Measurements from ENCODE around the gene LITAF.

DNA sequence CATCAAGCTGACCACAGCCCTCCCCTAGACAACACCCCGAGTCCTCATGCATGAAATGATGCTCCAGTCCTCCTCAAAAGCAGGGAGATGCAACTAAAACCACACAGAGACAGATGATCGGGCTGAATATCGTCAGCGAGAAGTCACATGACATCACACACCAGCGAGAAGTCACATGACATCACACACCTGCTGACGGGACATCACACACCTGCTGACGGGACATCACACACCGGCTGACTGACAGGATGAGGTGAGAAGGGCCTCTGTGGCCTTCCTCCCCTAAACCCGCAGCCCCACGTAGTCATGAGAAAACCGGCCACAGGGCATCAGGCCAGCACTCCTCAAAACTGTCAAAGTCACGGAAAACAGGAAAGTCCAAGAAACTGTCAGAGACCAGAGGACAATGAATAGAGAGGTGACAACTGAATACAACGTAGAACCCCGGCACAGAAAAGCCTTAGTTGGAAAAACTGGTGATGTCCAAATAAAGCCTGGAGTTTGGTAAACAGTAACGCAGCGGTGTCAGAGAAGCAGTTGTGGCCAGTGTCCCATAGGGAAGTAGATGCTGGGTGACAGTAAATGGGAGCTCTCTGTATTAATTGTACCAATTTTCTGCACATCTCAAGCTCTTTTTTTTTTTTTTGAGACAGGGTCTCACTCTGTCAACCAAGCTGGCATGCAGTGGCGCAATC lies 14.3 kb downstream of the LITAF start:
- TF ChIP-seq, protein P1, sequence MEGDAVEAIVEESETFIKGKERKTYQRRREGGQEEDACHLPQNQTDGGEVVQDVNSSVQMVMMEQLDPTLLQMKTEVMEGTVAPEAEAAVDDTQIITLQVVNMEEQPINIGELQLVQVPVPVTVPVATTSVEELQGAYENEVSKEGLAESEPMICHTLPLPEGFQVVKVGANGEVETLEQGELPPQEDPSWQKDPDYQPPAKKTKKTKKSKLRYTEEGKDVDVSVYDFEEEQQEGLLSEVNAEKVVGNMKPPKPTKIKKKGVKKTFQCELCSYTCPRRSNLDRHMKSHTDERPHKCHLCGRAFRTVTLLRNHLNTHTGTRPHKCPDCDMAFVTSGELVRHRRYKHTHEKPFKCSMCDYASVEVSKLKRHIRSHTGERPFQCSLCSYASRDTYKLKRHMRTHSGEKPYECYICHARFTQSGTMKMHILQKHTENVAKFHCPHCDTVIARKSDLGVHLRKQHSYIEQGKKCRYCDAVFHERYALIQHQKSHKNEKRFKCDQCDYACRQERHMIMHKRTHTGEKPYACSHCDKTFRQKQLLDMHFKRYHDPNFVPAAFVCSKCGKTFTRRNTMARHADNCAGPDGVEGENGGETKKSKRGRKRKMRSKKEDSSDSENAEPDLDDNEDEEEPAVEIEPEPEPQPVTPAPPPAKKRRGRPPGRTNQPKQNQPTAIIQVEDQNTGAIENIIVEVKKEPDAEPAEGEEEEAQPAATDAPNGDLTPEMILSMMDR (conservative IDR thresholded peaks at IDR 0.05; ENCODE audit: low read length) = no peak
- TF ChIP-seq EZH2phosphoT487 (IDR thresholded peaks at IDR 0.05; ENCODE audit: borderline replicate concordance) = no peak

Data from Loucy (cell line).